ENCODE results near the gene MALT1. TPM values are rescaled to one million over a fixed set of nuclear protein-coding genes. Genes with fewer than 3 reads are reported as not detected.

The MALT1 gene
- total and polyA plus RNA-seq, 2 donors (not counting 1 experiment from before 2014, with no cell fraction given) = 42.4 to 81.2 TPM

- Histone ChIP-seq H3K27ac (ENCODE audit: low read length in 2 of 2) (peak overlapping the region; percentile 84 to 85), H3K27me3 (replicated peaks in 1 of 4; ENCODE audit: control extremely low read depth in 1 of 4, control insufficient read depth in 3 of 4, insufficient read depth in 4 of 4, low read length in 3 of 4) (no peaks in the 10 kb centered on the region), H4K20me1 (ENCODE audit: control insufficient read depth, insufficient read depth, low read length, poor library complexity, severe bottlenecking) (no peaks in the 10 kb centered on the region), H3K9ac (ENCODE audit: low read length) (peak overlapping the region; percentile 81), H3K4me2 (replicated peaks; ENCODE audit: low read depth, low read length, poor library complexity, severe bottlenecking) (peak overlapping the region; percentile 75), H3K36me3 (replicated peaks in 1 of 2; ENCODE audit: control extremely low read depth in 1 of 2, control insufficient read depth in 1 of 2, extremely low read depth in 1 of 2, insufficient read depth in 2 of 2, low read length in 1 of 2) (peaks cover 0 to 11% of the 10 kb centered on the region in 2 experiments), H2AFZ (ENCODE audit: insufficient read depth, low read depth, low read length, poor library complexity, severe bottlenecking) (no peak overlapping the region), H3K79me2 (ENCODE audit: control insufficient read depth, insufficient read depth, low read length) (peaks cover 40% of the 10 kb centered on the region), H3K4me3 (ENCODE audit: control extremely low read depth in 1 of 5, extremely low read depth in 1 of 5, insufficient read depth in 1 of 5, low read depth in 2 of 5, low read length in 4 of 5) (peak overlapping the region in 4 of 5 experiments; percentile 33 to 92 (median 72)), H3K4me1 (ENCODE audit: control insufficient read depth in 2 of 2, insufficient read depth in 2 of 2, low read length in 2 of 2) (peaks cover 63 to 75% of the 10 kb centered on the region in 2 donors), H3K9me3 (ENCODE audit: control extremely low read depth in 1 of 3, control insufficient read depth in 2 of 3, insufficient read depth in 1 of 3, low read length in 2 of 3) (peaks cover 1 to 13% (median 10%) of the 10 kb centered on the region in 3 donors)
- peak overlapping the region; percentile 88 for H3K27ac Mint-ChIP-seq
- ChIA-PET CTCF (interaction anchor here (0.7 to 6.4 kb wide), 7 partner anchors 9 to 306 kb away, joined by 3 to 61 read pairs (median 4); partner anchors contain the start of gene MALT1), POLR2A (interaction anchor here (1.0 to 3.2 kb wide), 3 partner anchors 13 to 100 kb away, joined by 4 to 33 read pairs (median 6); partner anchors contain the start of gene MALT1)
- H3K27me3 Mint-ChIP-seq = no peaks in the 10 kb centered on the region
- WGBS (ENCODE audit: insufficient coverage) = no CpG with 5 or more reads among the region's 1 CpG
- ATAC-seq (ENCODE audit: low read depth) (no peak), DNase-seq (no peak)
- peaks cover 17% of the 10 kb centered on the region for H3K9me3 Mint-ChIP-seq (ENCODE audit: insufficient read depth)
- peaks cover 81% of the 10 kb centered on the region for H3K4me1 Mint-ChIP-seq
- intact Hi-C loops (cut with micrococcal nuclease) = loop anchor here (5.0 to 10.0 kb wide), 3 partner anchors 40 to 480 kb away; partner anchors contain the start of gene SEC11C
- no peak for TF ChIP-seq EZH2 (IDR thresholded peaks at IDR 0.05; ENCODE audit: borderline replicate concordance, insufficient read depth, low read depth, low read length, poor library complexity, severe bottlenecking)
- TF ChIP-seq, protein P1, sequence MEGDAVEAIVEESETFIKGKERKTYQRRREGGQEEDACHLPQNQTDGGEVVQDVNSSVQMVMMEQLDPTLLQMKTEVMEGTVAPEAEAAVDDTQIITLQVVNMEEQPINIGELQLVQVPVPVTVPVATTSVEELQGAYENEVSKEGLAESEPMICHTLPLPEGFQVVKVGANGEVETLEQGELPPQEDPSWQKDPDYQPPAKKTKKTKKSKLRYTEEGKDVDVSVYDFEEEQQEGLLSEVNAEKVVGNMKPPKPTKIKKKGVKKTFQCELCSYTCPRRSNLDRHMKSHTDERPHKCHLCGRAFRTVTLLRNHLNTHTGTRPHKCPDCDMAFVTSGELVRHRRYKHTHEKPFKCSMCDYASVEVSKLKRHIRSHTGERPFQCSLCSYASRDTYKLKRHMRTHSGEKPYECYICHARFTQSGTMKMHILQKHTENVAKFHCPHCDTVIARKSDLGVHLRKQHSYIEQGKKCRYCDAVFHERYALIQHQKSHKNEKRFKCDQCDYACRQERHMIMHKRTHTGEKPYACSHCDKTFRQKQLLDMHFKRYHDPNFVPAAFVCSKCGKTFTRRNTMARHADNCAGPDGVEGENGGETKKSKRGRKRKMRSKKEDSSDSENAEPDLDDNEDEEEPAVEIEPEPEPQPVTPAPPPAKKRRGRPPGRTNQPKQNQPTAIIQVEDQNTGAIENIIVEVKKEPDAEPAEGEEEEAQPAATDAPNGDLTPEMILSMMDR (IDR thresholded peaks at IDR 0.05) = no peak
- peak overlapping the region; percentile 79 for H3K4me3 Mint-ChIP-seq
Observed at GRCh38 chr18:58657494-58657893, 13.8 kb upstream of the MALT1 start.

GRCh38 chr18:58659691-58660090, 11.6 kb upstream of the MALT1 start:
- Histone ChIP-seq H3K9ac (ENCODE audit: low read length) (peak overlapping the region; percentile 81), H3K27ac (ENCODE audit: low read length in 2 of 2) (peak overlapping the region; percentile 84 to 85), H3K9me3 (ENCODE audit: control extremely low read depth in 1 of 3, control insufficient read depth in 2 of 3, insufficient read depth in 1 of 3, low read length in 2 of 3) (peaks cover 1 to 10% (median 10%) of the 10 kb centered on the region in 3 donors), H3K27me3 (replicated peaks in 1 of 4; ENCODE audit: control extremely low read depth in 1 of 4, control insufficient read depth in 3 of 4, insufficient read depth in 4 of 4, low read length in 3 of 4) (no peaks in the 10 kb centered on the region), H4K20me1 (ENCODE audit: control insufficient read depth, insufficient read depth, low read length, poor library complexity, severe bottlenecking) (no peaks in the 10 kb centered on the region), H3K36me3 (replicated peaks in 1 of 2; ENCODE audit: control extremely low read depth in 1 of 2, control insufficient read depth in 1 of 2, extremely low read depth in 1 of 2, insufficient read depth in 2 of 2, low read length in 1 of 2) (peaks cover 1 to 11% of the 10 kb centered on the region in 2 experiments), H3K4me2 (replicated peaks; ENCODE audit: low read depth, low read length, poor library complexity, severe bottlenecking) (peak overlapping the region; percentile 75), H3K79me2 (ENCODE audit: control insufficient read depth, insufficient read depth, low read length) (peaks cover 62% of the 10 kb centered on the region), H2AFZ (ENCODE audit: insufficient read depth, low read depth, low read length, poor library complexity, severe bottlenecking) (peak overlapping the region; percentile 9), H3K4me1 (ENCODE audit: control insufficient read depth in 2 of 2, insufficient read depth in 2 of 2, low read length in 2 of 2) (peaks cover 79 to 80% of the 10 kb centered on the region in 2 donors), H3K4me3 (ENCODE audit: control extremely low read depth in 1 of 5, extremely low read depth in 1 of 5, insufficient read depth in 1 of 5, low read depth in 2 of 5, low read length in 4 of 5) (peak overlapping the region; percentile 64 to 92 (median 74))
- Mint-ChIP-seq H3K27ac (peak overlapping the region; percentile 83), H3K4me1 (peaks cover 82% of the 10 kb centered on the region), H3K4me3 (peak overlapping the region; percentile 79), H3K9me3 (ENCODE audit: insufficient read depth) (peaks cover 3% of the 10 kb centered on the region), H3K27me3 (no peaks in the 10 kb centered on the region)
- WGBS (ENCODE audit: insufficient coverage) = 38% methylated on average over 2 of the region's 4 CpGs
- CTCF ChIA-PET = interaction anchor here (0.8 to 6.4 kb wide), 6 partner anchors 8 to 104 kb away, joined by 3 to 61 read pairs (median 4); partner anchors contain the start of gene MALT1
- ATAC-seq (ENCODE audit: low read depth) = no peak
- POLR2A ChIA-PET = interaction anchor here (0.5 to 3.2 kb wide), 2 partner anchors 11 to 434 kb away, joined by 5 to 33 read pairs; partner anchors contain the start of gene MALT1
- TF ChIP-seq, protein P1 (IDR thresholded peaks at IDR 0.05) = no peak
- TF ChIP-seq EZH2 (IDR thresholded peaks at IDR 0.05; ENCODE audit: borderline replicate concordance, insufficient read depth, low read depth, low read length, poor library complexity, severe bottlenecking) = no peak
- intact Hi-C loops (cut with micrococcal nuclease) = loop anchor here (1.0 to 10.0 kb wide), 4 partner anchors 42 to 478 kb away; partner anchors contain the start of gene SEC11C
- no peak for DNase-seq

All from B cell (primary cell).